Activated naive CD8-positive, alpha-beta T cell (primary cell): ENCODE data around the gene WAC.
"Not testable (repeated sequence)": the region's sequence is repeated elsewhere in the genome, so short reads cannot be mapped to it uniquely, and the experiment has no call there.

Source experiments
- H3K27ac Mint-ChIP-seq: one replicate; pipeline ENCODE4 v1.8.0; 2021; ENCODE audit warnings: mixed read lengths
- H3K27me3 Mint-ChIP-seq: one replicate; pipeline ENCODE4 v1.8.0; 2021; ENCODE audit warnings: mixed read lengths
- H3K36me3 Mint-ChIP-seq: one replicate; pipeline ENCODE4 v1.8.0; 2021; ENCODE audit warnings: mixed read lengths
- H3K4me1 Mint-ChIP-seq: one replicate; pipeline ENCODE4 v1.8.0; 2021; ENCODE audit warnings: low read depth, mixed read lengths
- H3K4me3 Mint-ChIP-seq: one replicate; pipeline ENCODE4 v1.8.0; 2021; ENCODE audit warnings: mild to moderate bottlenecking, mixed read lengths
- H3K9me3 Mint-ChIP-seq: one replicate; pipeline ENCODE4 v1.8.0; 2021; ENCODE audit warnings: low read depth, mixed read lengths

WAC gene

DNA sequence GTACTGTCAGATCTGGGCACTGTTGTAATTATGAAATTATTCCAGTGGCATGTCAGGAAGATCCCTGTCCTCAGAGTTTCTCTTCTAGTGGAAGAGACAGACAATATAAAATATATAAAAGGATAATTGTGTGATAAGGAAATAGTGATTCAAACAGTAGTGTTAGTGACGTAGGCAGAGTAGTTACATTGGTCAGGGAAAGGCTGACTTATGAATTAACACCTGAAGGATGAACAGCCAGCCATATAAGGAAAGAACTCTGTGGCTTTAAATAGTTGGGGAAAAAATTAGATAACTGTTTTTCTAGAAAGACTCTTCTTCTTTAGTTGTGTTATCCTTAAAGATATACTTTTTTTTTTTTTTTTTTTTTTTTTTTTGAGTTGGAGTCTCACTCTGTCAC is 37.7 kb downstream of the WAC start:
- H3K27me3 Mint-ChIP-seq, result no peaks in the 10 kb centered on the region
- H3K4me1 Mint-ChIP-seq, result peaks cover 89% of the 10 kb centered on the region
- no peaks in the 10 kb centered on the region for H3K9me3 Mint-ChIP-seq
- H3K27ac Mint-ChIP-seq, result peak overlapping the region; percentile 23
- H3K36me3 Mint-ChIP-seq, result peaks cover 9% of the 10 kb centered on the region
- H3K4me3 Mint-ChIP-seq, result no peak overlapping the region

DNA sequence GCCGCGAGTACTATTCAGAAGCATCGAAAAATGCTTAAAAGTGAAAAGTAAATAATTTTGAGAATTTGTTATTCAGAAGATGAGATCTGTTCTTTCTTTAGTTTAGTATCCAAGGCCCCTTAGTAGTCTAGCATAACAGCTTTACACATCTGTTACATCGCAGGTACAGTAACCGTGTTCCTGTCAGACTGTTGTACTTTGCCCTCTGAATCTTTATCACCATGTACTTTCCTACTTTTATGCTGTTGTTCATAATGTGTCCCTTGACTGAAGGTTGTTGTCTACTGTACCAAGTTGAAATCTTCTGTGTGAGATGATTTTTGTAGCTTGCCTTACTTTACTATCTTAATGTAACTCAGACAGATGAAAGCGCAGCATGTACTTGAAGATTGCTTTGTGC is 38.3 kb downstream of the WAC start:
- Mint-ChIP-seq H3K36me3 (peaks cover 11% of the 10 kb centered on the region), H3K27ac (peak overlapping the region; percentile 41), H3K4me1 (peaks cover 89% of the 10 kb centered on the region), H3K9me3 (no peaks in the 10 kb centered on the region), H3K27me3 (no peaks in the 10 kb centered on the region), H3K4me3 (peak overlapping the region; percentile 51)

DNA sequence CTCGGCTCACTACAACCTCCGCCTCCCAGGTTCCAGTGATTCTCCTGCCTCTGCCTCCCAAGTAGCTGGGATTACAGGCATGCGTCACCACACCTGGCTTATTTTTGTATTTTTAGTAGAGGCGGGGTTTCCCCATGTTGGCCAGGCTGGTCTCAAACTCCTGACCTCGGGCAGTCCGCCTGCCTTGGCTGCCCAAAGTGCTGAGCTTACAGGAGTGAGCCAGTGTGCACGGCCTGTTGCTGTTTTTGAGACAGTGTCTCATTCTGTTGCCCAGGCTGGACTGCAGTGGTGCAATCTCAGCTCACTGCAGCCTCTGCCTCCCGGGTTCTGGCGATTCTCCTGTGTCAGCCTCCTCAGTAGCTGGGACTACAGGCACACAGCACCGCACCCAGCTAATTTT is 41.3 kb downstream of the WAC start:
- H3K9me3 Mint-ChIP-seq, H3K27me3 Mint-ChIP-seq, H3K4me3 Mint-ChIP-seq: not testable (repeated sequence)
- Mint-ChIP-seq H3K4me1 (peaks cover 87% of the 10 kb centered on the region), H3K27ac (peak overlapping the region; percentile 58), H3K36me3 (peaks cover 19% of the 10 kb centered on the region)

DNA sequence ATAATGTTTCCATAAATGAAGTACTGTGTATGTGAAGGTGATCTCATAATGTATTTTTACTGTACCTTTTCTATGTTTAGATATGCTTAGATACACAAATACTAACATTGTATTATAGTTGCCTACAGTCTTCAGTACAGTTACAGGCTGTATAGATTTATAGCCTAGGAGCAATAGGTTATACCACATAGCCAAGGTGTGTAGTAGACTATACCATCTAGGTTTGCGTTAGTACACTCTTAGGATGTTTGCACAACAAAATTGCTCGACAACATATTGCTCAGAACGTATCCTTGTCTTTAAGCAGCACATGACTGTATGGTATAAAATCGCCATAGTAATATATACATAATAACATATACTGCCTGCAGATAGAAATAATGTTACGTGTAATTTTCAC is 42.9 kb downstream of the WAC start:
- peak overlapping the region; percentile 50 for H3K27ac Mint-ChIP-seq
- H3K36me3 Mint-ChIP-seq, result peaks cover 19% of the 10 kb centered on the region
- no peak overlapping the region for H3K4me3 Mint-ChIP-seq
- H3K4me1 Mint-ChIP-seq, result peaks cover 89% of the 10 kb centered on the region
- H3K9me3 Mint-ChIP-seq, result no peaks in the 10 kb centered on the region
- no peaks in the 10 kb centered on the region for H3K27me3 Mint-ChIP-seq

DNA sequence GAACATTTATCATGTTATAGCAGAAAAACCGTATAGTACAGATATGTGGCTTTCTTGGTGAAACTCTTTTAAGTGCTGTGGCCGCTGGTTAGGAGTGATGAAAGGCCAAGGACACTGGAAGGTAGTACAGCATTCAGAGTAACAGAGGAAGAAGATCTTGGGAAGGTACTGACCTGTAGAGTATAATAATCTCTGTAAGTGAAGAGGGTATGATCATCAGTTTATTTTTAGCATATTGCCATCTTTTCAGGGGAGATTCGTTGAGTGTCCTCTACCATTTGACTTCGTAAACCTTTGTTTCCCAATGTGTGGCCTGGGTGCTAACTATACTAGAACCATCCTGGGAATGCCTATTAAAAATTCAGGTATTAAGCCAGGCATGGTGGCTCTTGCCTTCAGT is 44.6 kb downstream of the WAC start:
- H3K4me3 Mint-ChIP-seq, result no peak overlapping the region
- H3K4me1 Mint-ChIP-seq, result peaks cover 93% of the 10 kb centered on the region
- peak overlapping the region; percentile 42 for H3K27ac Mint-ChIP-seq
- no peaks in the 10 kb centered on the region for H3K27me3 Mint-ChIP-seq
- no peaks in the 10 kb centered on the region for H3K9me3 Mint-ChIP-seq
- H3K36me3 Mint-ChIP-seq, result peaks cover 22% of the 10 kb centered on the region

DNA sequence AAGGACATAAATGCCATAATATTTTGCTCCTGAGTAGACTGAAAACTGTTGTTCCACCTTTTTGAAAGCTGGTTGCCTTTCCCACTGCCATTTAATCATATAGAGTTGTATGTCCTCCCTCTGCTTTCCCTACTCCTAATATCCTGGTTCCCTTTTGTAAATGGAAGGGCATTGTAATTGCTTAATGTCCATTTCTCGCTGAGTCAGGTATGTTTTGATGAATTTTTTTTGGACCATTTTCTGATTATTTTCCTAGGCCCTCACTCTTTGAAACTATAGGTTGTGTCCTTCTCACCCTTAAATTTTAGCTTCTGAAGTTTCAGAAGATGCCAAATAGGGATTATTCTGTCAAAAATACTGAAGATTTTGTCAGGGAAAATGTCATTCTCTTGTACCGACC is 45.5 kb downstream of the WAC start:
- H3K27me3 Mint-ChIP-seq, result no peaks in the 10 kb centered on the region
- H3K27ac Mint-ChIP-seq, result peak overlapping the region; percentile 70
- no peaks in the 10 kb centered on the region for H3K9me3 Mint-ChIP-seq
- peaks cover 22% of the 10 kb centered on the region for H3K36me3 Mint-ChIP-seq
- H3K4me3 Mint-ChIP-seq, result peak overlapping the region; percentile 9
- H3K4me1 Mint-ChIP-seq, result peaks cover 91% of the 10 kb centered on the region

DNA sequence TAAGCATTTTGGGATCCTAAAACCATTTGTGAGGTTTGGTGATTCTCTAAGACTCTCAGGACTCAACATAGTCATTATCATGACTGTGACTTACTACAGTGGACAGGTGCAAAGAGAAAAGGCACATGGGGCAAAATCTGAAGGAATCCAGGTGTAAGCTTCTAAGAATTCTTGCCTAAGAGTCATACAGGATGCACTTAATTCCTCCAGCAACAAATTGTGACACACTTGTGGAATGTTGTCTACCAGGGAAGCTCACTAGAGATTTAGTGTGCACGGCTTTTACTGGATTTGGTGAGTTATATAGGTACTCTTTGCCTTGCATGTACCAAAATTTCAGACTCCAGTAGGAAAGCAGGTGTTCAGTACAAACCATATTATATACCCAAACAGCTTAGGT is 47.9 kb downstream of the WAC start:
- Mint-ChIP-seq H3K4me1 (peaks cover 82% of the 10 kb centered on the region), H3K4me3 (no peak overlapping the region), H3K27me3 (no peaks in the 10 kb centered on the region), H3K27ac (peak overlapping the region; percentile 24), H3K9me3 (no peaks in the 10 kb centered on the region), H3K36me3 (peaks cover 21% of the 10 kb centered on the region)

DNA sequence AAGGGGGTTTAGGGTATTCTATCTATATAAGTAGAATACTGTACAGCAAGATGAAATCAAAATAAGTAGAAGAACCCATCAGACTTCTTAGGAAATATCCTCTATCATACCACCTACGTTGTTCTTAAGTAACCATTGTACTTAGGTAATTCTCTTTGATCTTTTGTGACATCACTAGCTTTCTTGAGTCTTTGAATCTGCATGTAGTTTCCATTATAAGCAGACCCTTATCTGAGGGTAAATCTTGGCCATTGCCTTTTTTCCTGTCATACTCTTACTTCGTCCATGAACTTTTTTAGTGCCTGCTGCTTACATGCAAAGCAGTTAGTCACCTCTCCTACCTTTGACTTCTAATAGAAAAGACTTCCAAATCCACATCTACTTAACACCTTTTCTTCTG is 49.0 kb downstream of the WAC start:
- Mint-ChIP-seq H3K4me3 (peak overlapping the region; percentile 55), H3K4me1 (peaks cover 78% of the 10 kb centered on the region), H3K36me3 (peaks cover 23% of the 10 kb centered on the region), H3K27me3 (no peaks in the 10 kb centered on the region), H3K27ac (peak overlapping the region; percentile 55), H3K9me3 (no peaks in the 10 kb centered on the region)

DNA sequence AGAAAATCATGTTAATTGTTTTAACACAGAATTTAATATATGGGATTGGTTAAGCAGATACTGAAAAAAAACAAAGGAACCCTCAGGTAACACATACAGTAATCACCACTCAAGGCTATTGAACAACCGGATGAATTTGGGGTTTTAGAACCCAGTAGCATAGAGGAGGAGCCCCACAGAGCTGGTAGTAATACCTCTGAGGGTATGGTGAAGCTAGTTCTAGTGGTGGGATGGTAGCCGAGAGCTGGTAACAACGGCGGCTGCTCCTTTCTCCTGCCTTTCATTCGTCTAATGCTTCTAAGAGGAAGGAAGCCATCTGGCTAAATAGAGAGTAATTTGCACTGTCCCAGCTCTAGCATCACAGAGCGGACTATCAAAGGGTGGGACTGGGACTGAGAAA is 52.2 kb downstream of the WAC start:
- Mint-ChIP-seq H3K4me1 (peaks cover 62% of the 10 kb centered on the region), H3K36me3 (peaks cover 20% of the 10 kb centered on the region), H3K27me3 (no peaks in the 10 kb centered on the region), H3K27ac (peak overlapping the region; percentile 28), H3K9me3 (no peaks in the 10 kb centered on the region), H3K4me3 (no peak overlapping the region)

DNA sequence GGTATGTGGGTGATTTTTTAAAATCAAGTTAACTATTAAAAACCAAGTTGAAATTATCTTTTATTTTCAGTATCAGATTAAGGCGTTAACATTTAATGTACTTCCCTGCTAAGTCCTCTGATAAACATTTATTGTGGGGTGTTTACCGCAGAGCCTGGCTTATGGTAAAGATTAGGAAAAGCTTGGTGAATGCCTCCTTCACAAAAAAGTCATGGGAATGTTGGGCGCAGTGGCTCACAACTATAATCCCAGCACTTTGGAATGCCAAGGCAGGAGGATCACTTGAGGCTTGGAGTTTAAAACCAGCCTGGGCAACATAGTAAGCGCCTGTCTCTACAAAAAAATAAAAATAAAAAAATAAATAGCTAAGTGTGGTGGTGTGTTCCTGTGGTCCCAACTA is 53.3 kb downstream of the WAC start:
- Mint-ChIP-seq H3K9me3 (no peaks in the 10 kb centered on the region), H3K27me3 (no peaks in the 10 kb centered on the region), H3K27ac (no peak overlapping the region), H3K36me3 (peaks cover 23% of the 10 kb centered on the region), H3K4me3 (no peak overlapping the region), H3K4me1 (peaks cover 53% of the 10 kb centered on the region)

DNA sequence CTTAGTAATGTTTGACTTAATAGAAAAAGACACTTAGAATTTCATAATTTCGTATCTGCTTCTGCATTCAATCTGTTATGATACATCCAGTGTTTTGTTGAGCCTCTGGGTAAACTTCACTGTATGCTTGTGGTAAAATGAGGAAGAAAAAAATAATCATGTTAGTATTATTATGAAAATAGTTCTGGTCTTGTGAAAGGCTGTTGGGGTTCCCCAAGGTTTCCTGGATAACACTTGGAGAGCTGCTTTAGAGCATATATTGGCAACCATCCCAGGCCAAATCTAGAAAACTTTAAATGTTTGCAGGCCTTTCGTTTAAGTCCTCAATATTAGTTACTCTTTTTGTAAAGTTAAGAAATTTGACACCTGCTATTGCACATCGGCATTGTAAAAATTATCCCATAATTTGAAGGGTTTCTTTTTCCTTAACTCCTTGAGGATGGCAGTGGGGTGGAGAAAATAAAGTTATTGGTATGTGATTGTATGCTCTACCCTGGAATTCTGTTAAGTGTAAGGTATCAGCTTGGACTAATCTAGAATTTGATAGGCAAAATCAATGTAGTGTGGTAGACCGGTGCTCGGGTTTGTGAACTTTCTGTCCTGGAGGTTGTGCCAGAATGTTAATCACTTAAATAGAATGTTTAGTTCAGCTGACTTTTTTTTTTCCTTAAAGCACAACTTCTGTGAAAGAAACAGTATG is 54.5 kb downstream of the WAC start:
- Mint-ChIP-seq H3K4me1 (peaks cover 45% of the 10 kb centered on the region), H3K36me3 (peaks cover 18% of the 10 kb centered on the region), H3K27ac (no peak overlapping the region), H3K4me3 (no peak overlapping the region), H3K9me3 (no peaks in the 10 kb centered on the region), H3K27me3 (no peaks in the 10 kb centered on the region)

DNA sequence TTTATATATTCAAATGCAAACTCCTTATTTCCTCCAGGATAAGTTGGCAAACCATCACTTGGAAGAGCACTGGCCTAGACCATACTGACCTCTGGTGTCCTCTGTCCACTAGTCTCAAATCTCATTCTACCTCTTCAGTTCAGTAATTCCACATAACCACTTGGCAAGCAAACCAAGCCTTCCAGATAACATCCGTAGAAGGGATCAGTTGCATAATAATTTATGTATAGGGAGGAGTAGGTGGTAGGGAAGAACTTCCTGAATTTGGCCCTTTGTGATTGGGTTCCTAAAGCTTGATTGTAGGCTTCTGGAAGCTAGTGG is 55.0 kb downstream of the WAC start:
- H3K27ac Mint-ChIP-seq, result peak overlapping the region; percentile 19
- peaks cover 44% of the 10 kb centered on the region for H3K4me1 Mint-ChIP-seq
- no peak overlapping the region for H3K4me3 Mint-ChIP-seq
- peaks cover 20% of the 10 kb centered on the region for H3K36me3 Mint-ChIP-seq
- no peaks in the 10 kb centered on the region for H3K27me3 Mint-ChIP-seq
- H3K9me3 Mint-ChIP-seq, result no peaks in the 10 kb centered on the region

DNA sequence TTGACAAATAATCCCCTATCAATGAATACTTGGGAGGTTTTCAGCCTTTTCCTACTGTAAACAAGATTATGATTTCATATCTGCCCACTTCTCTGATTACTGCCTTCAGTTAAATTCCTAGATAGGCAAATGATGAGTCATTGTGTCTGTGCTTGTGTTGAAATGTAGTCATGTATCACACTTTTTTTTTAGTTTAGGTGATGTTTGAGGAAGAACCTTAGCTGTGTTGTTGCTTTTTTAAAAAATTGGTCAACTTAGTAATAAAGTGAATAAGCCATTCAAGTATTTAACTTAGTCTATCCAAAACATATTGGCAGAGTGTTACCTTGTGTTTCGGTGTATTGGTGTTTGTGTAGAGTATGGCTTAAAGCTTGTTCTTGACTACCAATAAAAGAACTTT is 60.0 kb downstream of the WAC start:
- Mint-ChIP-seq H3K4me1 (peaks cover 58% of the 10 kb centered on the region), H3K36me3 (peaks cover 23% of the 10 kb centered on the region), H3K27me3 (no peaks in the 10 kb centered on the region), H3K27ac (peak overlapping the region; percentile 51), H3K9me3 (no peaks in the 10 kb centered on the region), H3K4me3 (peak overlapping the region; percentile 60)

DNA sequence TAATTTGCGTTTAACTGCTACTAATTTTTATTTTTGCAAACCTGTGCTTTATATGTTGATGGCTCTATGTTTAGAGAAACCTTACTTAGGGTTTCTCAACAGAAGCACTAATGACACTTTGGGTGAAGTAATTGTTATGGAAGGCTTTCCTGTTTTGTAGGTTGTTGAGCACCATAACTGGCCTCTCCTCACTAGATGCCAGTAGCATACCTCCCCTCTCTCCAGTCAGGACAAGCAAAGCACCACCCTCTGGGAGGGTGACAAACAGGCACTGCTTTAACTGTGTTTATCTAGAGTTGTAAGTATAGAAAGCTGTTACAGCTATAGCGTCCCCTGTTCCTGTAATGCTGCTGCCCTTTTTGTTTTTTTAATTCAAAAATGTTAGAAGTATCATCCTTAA is 60.9 kb downstream of the WAC start:
- Mint-ChIP-seq H3K27me3 (no peaks in the 10 kb centered on the region), H3K4me3 (peak overlapping the region; percentile 60), H3K27ac (peak overlapping the region; percentile 4), H3K36me3 (peaks cover 30% of the 10 kb centered on the region), H3K9me3 (no peaks in the 10 kb centered on the region), H3K4me1 (peaks cover 61% of the 10 kb centered on the region)

DNA sequence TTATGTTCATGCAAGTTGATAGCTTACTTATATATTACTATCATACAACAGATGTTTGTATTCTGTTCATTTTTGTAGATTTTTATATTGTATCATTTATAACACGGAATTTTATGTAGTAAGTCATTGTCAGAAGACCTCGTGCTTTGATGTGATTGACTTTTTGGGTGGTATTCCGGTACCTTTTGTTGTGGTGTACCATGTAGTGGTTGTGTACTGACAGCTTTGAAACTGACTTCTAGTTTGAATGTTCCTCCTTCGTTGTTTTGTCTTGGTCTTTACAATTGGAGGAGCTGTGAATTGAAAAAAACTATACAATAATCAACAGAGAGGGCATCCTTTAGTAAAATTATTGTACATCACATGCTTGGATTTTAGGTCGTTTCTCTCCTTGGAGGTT is 61.5 kb downstream of the WAC start:
- Mint-ChIP-seq H3K4me1 (peaks cover 63% of the 10 kb centered on the region), H3K4me3 (peak overlapping the region; percentile 60), H3K9me3 (no peaks in the 10 kb centered on the region), H3K36me3 (peaks cover 32% of the 10 kb centered on the region), H3K27me3 (no peaks in the 10 kb centered on the region), H3K27ac (no peak overlapping the region)

DNA sequence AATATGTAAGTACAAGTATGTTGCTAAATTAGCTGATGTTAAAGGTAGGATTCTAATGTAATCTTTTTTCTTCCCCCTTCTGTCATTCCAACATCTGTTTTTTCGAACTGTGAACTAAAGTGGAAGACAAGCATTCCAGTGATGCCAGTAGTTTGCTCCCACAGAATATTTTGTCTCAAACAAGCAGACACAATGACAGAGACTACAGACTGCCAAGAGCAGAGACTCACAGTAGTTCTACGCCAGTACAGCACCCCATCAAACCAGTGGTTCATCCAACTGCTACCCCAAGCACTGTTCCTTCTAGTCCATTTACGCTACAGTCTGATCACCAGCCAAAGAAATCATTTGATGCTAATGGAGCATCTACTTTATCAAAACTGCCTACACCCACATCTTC is 62.7 kb downstream of the WAC start:
- Mint-ChIP-seq H3K27ac (no peak overlapping the region), H3K27me3 (no peaks in the 10 kb centered on the region), H3K4me1 (peaks cover 72% of the 10 kb centered on the region), H3K9me3 (no peaks in the 10 kb centered on the region), H3K36me3 (peaks cover 36% of the 10 kb centered on the region), H3K4me3 (peak overlapping the region; percentile 22)
